SK-N-MC (cell line): ENCODE results near the gene PCYT2.

Experiments
- EZH2 ChIP-seq: fragments of 200-600 bp; sonication (generic); IDR thresholded peaks from one replicate; pipeline ENCODE4 v1.6.1; 2017; ENCODE audit warnings: antibody characterized with exemption
- POLR2AphosphoS5 ChIP-seq: IDR thresholded peaks from 2 replicates; pipeline ENCODE4 v1.6.1; 2012; ENCODE audit warnings: mild to moderate bottlenecking, low read depth, low read length, borderline replicate concordance

GRCh38 chr17:81854974-81855774, 56.0 kb downstream of the PCYT2 start:
- TF ChIP-seq POLR2AphosphoS5 = no peak
- TF ChIP-seq EZH2 = no peak
